H9 (cell line): ENCODE measurements around the gene KIF26B. TPM values are rescaled to one million over a fixed set of nuclear protein-coding genes. Genes with fewer than 3 reads are reported as not detected.

ENCODE experiments used
- DNase-seq: peaks from one replicate; pipeline ENCODE4 v3.0.0-alpha.2; 2017
- H2AFZ ChIP-seq: one replicate; pipeline ENCODE4 v1.6.1; 2013; ENCODE audit warnings: mild to moderate bottlenecking, low read length, control low read depth, moderate library complexity
- H2AK5ac ChIP-seq: 2 replicates; pipeline ENCODE4 v1.6.1; 2013; ENCODE audit warnings: low read length, control low read depth, mixed read lengths; ENCODE audit not compliant: insufficient read length
- H2BK120ac ChIP-seq: one replicate; pipeline ENCODE4 v1.6.1; 2013; ENCODE audit warnings: low read depth, mild to moderate bottlenecking, low read length, control low read depth, inconsistent platforms; ENCODE audit not compliant: poor library complexity, severe bottlenecking
- H2BK12ac ChIP-seq: 2 replicates; pipeline ENCODE4 v1.6.1; 2013; ENCODE audit warnings: low read length, control low read depth, mixed read lengths, low read depth; ENCODE audit not compliant: insufficient read length
- H2BK15ac ChIP-seq: 2 replicates; pipeline ENCODE4 v1.6.1; 2013; ENCODE audit warnings: low read depth, low read length, control low read depth
- H2BK20ac ChIP-seq: one replicate; pipeline ENCODE4 v1.6.1; 2013; ENCODE audit warnings: low read depth, mild to moderate bottlenecking, low read length, control low read depth, inconsistent platforms; ENCODE audit not compliant: poor library complexity, severe bottlenecking
- H2BK5ac ChIP-seq: 2 replicates; pipeline ENCODE4 v1.6.1; 2013; ENCODE audit warnings: low read length, control low read depth, mixed read lengths; ENCODE audit not compliant: insufficient read length
- H3K14ac ChIP-seq: 2 replicates; pipeline ENCODE4 v1.6.1; 2013; ENCODE audit warnings: low read length, control low read depth; ENCODE audit not compliant: insufficient read depth
- H3K18ac ChIP-seq: 2 replicates; pipeline ENCODE4 v1.6.1; 2013; ENCODE audit warnings: low read depth, mild to moderate bottlenecking, mixed read lengths, low read length, control low read depth; ENCODE audit not compliant: insufficient read length
- H3K23ac ChIP-seq: 2 replicates; pipeline ENCODE4 v1.6.1; 2013; ENCODE audit warnings: low read length, control low read depth, mixed read lengths, low read depth; ENCODE audit not compliant: insufficient read length
- H3K23me2 ChIP-seq: 2 replicates; pipeline ENCODE4 v1.6.1; 2013; ENCODE audit warnings: low read depth, mild to moderate bottlenecking, mixed read lengths, low read length, control low read depth; ENCODE audit not compliant: insufficient read length, poor library complexity, severe bottlenecking
- H3K27ac ChIP-seq: 2 replicates; pipeline ENCODE4 v1.5.1; 2013; ENCODE audit warnings: low read length, control low read depth, mixed read lengths, low read depth; ENCODE audit not compliant: insufficient read length
- H3K27me3 ChIP-seq: 2 replicates; pipeline ENCODE4 v1.6.1; 2013; ENCODE audit warnings: low read length, control low read depth, inconsistent platforms; ENCODE audit not compliant: insufficient read depth
- H3K4ac ChIP-seq: 2 replicates; pipeline ENCODE4 v1.6.1; 2013; ENCODE audit warnings: low read depth, mild to moderate bottlenecking, control low read depth, inconsistent platforms, low read length, moderate library complexity
- H3K4me1 ChIP-seq: 2 replicates; pipeline ENCODE4 v1.6.1; 2013; ENCODE audit warnings: low read length, control low read depth, inconsistent platforms; ENCODE audit not compliant: insufficient read depth
- H3K4me2 ChIP-seq: 2 replicates; pipeline ENCODE4 v1.6.1; 2013; ENCODE audit warnings: low read length, control low read depth, mixed read lengths; ENCODE audit not compliant: insufficient read length, insufficient read depth
- H3K56ac ChIP-seq: 2 replicates; pipeline ENCODE4 v1.6.1; 2013; ENCODE audit warnings: low read depth, mild to moderate bottlenecking, mixed read lengths, low read length, control low read depth; ENCODE audit not compliant: insufficient read length
- H3K79me1 ChIP-seq: 2 replicates; pipeline ENCODE4 v1.6.1; 2013; ENCODE audit warnings: low read depth, mild to moderate bottlenecking, moderate library complexity, low read length, control low read depth, inconsistent platforms; ENCODE audit not compliant: insufficient read depth, poor library complexity, severe bottlenecking
- H3K79me2 ChIP-seq: 2 replicates; pipeline ENCODE4 v1.6.1; 2013; ENCODE audit warnings: low read length, control low read depth, inconsistent platforms; ENCODE audit not compliant: insufficient read depth
- H3K9ac ChIP-seq: 2 replicates; pipeline ENCODE4 v1.6.1; 2013; ENCODE audit warnings: low read length, control low read depth, mixed read lengths; ENCODE audit not compliant: insufficient read length; ENCODE audit errors: extremely low read depth
- H3K9me3 ChIP-seq: one replicate; pipeline ENCODE4 v1.6.1; 2013; ENCODE audit warnings: low read depth, low read length, inconsistent platforms; ENCODE audit not compliant: control insufficient read depth
- H3T11ph ChIP-seq: one replicate; pipeline ENCODE4 v1.6.1; 2013; ENCODE audit warnings: mild to moderate bottlenecking, low read length, control low read depth, inconsistent platforms
- H4K20me1 ChIP-seq: one replicate; pipeline ENCODE4 v1.6.1; 2013; ENCODE audit not compliant: control insufficient read depth, insufficient read length, insufficient read depth
- H4K5ac ChIP-seq: 2 replicates; pipeline ENCODE4 v1.6.1; 2013; ENCODE audit warnings: low read depth, mild to moderate bottlenecking, mixed read lengths, low read length, control low read depth; ENCODE audit not compliant: insufficient read length
- H4K8ac ChIP-seq: replicated peaks from 2 replicates; pipeline ENCODE4 v1.6.1; 2013; ENCODE audit warnings: low read length, control low read depth, mixed read lengths, low read depth; ENCODE audit not compliant: insufficient read length
- H4K91ac ChIP-seq: 2 replicates; pipeline ENCODE4 v1.6.1; 2013; ENCODE audit warnings: low read depth, mild to moderate bottlenecking, moderate library complexity, mixed read lengths, low read length, control low read depth; ENCODE audit not compliant: insufficient read length
- H3K27ac Mint-ChIP-seq, 3 experiments: 2 replicates in 2 of 3; 3 replicates in 1 of 3; pipeline ENCODE4 v1.8.0; 2020 to 2021; ENCODE audit warnings: mixed read lengths in 3 of 3, mild to moderate bottlenecking in 1 of 3, moderate library complexity in 1 of 3
- H3K27me3 Mint-ChIP-seq: 2 replicates; pipeline ENCODE4 v1.8.0; 2021; ENCODE audit warnings: low read depth, mild to moderate bottlenecking, moderate library complexity, mixed read lengths
- H3K36me3 Mint-ChIP-seq, 3 experiments: 2 replicates in 2 of 3; 3 replicates in 1 of 3; pipeline ENCODE4 v1.8.0; 2020 to 2021; ENCODE audit warnings: low read depth in 3 of 3, mixed read lengths in 3 of 3; ENCODE audit not compliant: insufficient read depth in 1 of 3
- H3K4me1 Mint-ChIP-seq, 2 experiments: 2 replicates each; pipeline ENCODE4 v1.8.0; 2020; ENCODE audit warnings: mixed read lengths in 2 of 2
- H3K4me3 Mint-ChIP-seq, 2 experiments: 2 replicates in 1 of 2; 3 replicates in 1 of 2; pipeline ENCODE4 v1.8.0; 2020 to 2021; ENCODE audit warnings: mild to moderate bottlenecking in 2 of 2, mixed read lengths in 2 of 2, moderate library complexity in 1 of 2
- H3K9me3 Mint-ChIP-seq, 2 experiments: 2 replicates in 1 of 2; 3 replicates in 1 of 2; pipeline ENCODE4 v1.8.0; 2020; ENCODE audit warnings: mild to moderate bottlenecking in 2 of 2, mixed read lengths in 2 of 2, moderate library complexity in 1 of 2
- WGBS: extraction: QIAGEN DNeasy Blood & Tissue Kit; methylation state at CpG from one replicate; pipeline ENCODE4 v1.1.7; 2013; ENCODE audit warnings: missing lambda C conversion rate, low lambda C conversion rate, mixed read lengths; ENCODE audit not compliant: insufficient read length; ENCODE audit errors: extremely low coverage; 5-methylcytosine and 5-hydroxymethylcytosine counted together
- total RNA-seq: library from RNA; stranded (reverse); gene quantifications from 2 replicates; pipeline ENCODE4 v1.2.1, GENCODE V29; 2021
- TF ChIP-seq, protein P1 (sequence below): fragments of 200-600 bp; sonication (generic); conservative IDR thresholded peaks from 3 replicates; pipeline ENCODE4 v1.8.0; 2021; ENCODE audit warnings: antibody characterized with exemption, mild to moderate bottlenecking

Gene KIF26B
- total RNA-seq, 1 experiment from 2014 or later: 0.13 TPM

DNA sequence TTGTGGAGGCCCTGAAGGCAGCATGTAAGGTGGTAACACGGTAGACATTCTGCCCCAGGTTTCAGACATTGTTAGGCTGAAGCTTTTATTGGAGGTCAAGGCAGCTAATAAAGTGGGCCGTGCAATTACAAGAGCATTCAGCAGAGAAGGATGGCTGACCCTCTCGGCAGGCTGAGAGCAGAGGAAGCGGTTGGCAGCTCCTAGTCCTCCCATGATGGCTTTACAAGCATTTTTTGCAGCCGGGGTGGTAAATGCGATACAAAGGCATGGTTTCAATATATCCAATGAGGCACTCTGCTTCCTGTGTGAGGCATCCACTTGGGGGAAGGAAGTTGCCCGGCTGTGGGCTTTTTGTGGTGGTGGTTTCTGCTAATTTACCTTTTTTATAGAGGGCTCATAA lies 14.6 kb downstream of the KIF26B start:
- Histone ChIP-seq H3K23me2 (no peaks in the 10 kb centered on the region), H3T11ph (no peak overlapping the region), H3K4ac (no peak overlapping the region), H3K4me2 (no peak overlapping the region), H3K18ac (no peak overlapping the region), H2BK15ac (no peak overlapping the region), H3K9me3 (no peaks in the 10 kb centered on the region), H3K79me1 (no peaks in the 10 kb centered on the region), H2BK5ac (no peak overlapping the region), H2BK120ac (no peak overlapping the region), H4K5ac (no peak overlapping the region), H4K20me1 (no peaks in the 10 kb centered on the region), H2BK12ac (no peak overlapping the region), H3K27ac (no peak overlapping the region), H3K9ac (no peak overlapping the region), H3K79me2 (no peaks in the 10 kb centered on the region), H2AK5ac (no peak overlapping the region), H4K8ac (no peak overlapping the region), H3K23ac (no peak overlapping the region), H2BK20ac (no peak overlapping the region), H3K56ac (no peak overlapping the region), H2AFZ (no peak overlapping the region), H3K4me1 (peaks cover 8% of the 10 kb centered on the region; the same call in 1 of the 2 replicates), H4K91ac (no peak overlapping the region), H3K27me3 (no peaks in the 10 kb centered on the region), H3K14ac (no peak overlapping the region)
- peaks cover 0 to 7% of the 10 kb centered on the region in 2 experiments; a peak in 4 of 5 replicates for H3K9me3 Mint-ChIP-seq
- no peak for DNase-seq
- H3K27me3 Mint-ChIP-seq: peaks cover 9% of the 10 kb centered on the region
- WGBS: no CpG with 5 or more reads among the region's 7 CpGs
- H3K36me3 Mint-ChIP-seq: peaks cover 0 to 4% (median 2%) of the 10 kb centered on the region in 3 experiments; a peak in 1 of 7 replicates
- H3K4me1 Mint-ChIP-seq: peaks cover 22 to 25% of the 10 kb centered on the region in 2 experiments
- peak overlapping the region in 1 of 3 experiments; percentile 30; a peak in 1 of 7 replicates for H3K27ac Mint-ChIP-seq
- H3K4me3 Mint-ChIP-seq: no peak overlapping the region
- TF ChIP-seq, protein P1, sequence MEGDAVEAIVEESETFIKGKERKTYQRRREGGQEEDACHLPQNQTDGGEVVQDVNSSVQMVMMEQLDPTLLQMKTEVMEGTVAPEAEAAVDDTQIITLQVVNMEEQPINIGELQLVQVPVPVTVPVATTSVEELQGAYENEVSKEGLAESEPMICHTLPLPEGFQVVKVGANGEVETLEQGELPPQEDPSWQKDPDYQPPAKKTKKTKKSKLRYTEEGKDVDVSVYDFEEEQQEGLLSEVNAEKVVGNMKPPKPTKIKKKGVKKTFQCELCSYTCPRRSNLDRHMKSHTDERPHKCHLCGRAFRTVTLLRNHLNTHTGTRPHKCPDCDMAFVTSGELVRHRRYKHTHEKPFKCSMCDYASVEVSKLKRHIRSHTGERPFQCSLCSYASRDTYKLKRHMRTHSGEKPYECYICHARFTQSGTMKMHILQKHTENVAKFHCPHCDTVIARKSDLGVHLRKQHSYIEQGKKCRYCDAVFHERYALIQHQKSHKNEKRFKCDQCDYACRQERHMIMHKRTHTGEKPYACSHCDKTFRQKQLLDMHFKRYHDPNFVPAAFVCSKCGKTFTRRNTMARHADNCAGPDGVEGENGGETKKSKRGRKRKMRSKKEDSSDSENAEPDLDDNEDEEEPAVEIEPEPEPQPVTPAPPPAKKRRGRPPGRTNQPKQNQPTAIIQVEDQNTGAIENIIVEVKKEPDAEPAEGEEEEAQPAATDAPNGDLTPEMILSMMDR: no peak
